CD4-positive, alpha-beta memory T cell (primary cell): ENCODE measurements around the gene HRCT1. TPM values are rescaled to one million over a fixed set of nuclear protein-coding genes. Genes with fewer than 3 reads are reported as not detected.

ENCODE experiments used
- polyA plus RNA-seq, 2 donors: library from polyadenylated mRNA; unstranded; fragments of 300-500 nt; fragmentation: Illumina TruSeq; gene quantifications; one replicate each; pipeline ENCODE4 v1.2.3, GENCODE V29; 2021
- total RNA-seq, 2 experiments: library from RNA; stranded (reverse); gene quantifications; one replicate each; pipeline ENCODE4 v1.2.3, GENCODE V29; 2021

HRCT1 gene
- total and polyA plus RNA-seq, 4 experiments from 2014 or later = not detected

Other genes starting within 250 kb of the HRCT1 start
- gene RMRP, start 248.2 kb upstream of the HRCT1 start, total RNA-seq = over 10,000 TPM; 18,678 to 21,585 TPM
- 10 to 100 TPM in 1 of 2 donors, not detected in 1; 54.3 TPM for gene RMRP, start 248.2 kb upstream of the HRCT1 start, polyA plus RNA-seq
- 10 to 100 TPM; 28.4 to 30.4 TPM for gene CCDC107, start 247.9 kb upstream of the HRCT1 start, total RNA-seq
- gene CCDC107, start 247.9 kb upstream of the HRCT1 start, polyA plus RNA-seq = 10 to 100 TPM; 90.5 to 92.5 TPM
- gene ARHGEF39, start 241.0 kb upstream of the HRCT1 start, total RNA-seq = not detected
- 1 to 10 TPM; 1.0 to 1.1 TPM for gene ARHGEF39, start 241.0 kb upstream of the HRCT1 start, polyA plus RNA-seq
- not detected for gene CA9, start 232.3 kb upstream of the HRCT1 start, total RNA-seq
- not detected for gene CA9, start 232.3 kb upstream of the HRCT1 start, polyA plus RNA-seq
- gene TPM2, start 216.3 kb upstream of the HRCT1 start, total RNA-seq = 10 to 100 TPM; 72.6 to 79.6 TPM
- under 1 TPM in 1 of 2 donors, not detected in 1; 0.79 TPM for gene TPM2, start 216.3 kb upstream of the HRCT1 start, polyA plus RNA-seq
- gene TLN1, start 174.0 kb upstream of the HRCT1 start, total RNA-seq = 100 to 1,000 TPM; 294 to 316 TPM
- gene TLN1, start 174.0 kb upstream of the HRCT1 start, polyA plus RNA-seq = 100 to 1,000 TPM in 1 of 2 donors, 10 to 100 TPM in 1; 13.7 to 137 TPM
- 10 to 100 TPM; 24.8 to 25.6 TPM for gene CREB3, start 173.5 kb upstream of the HRCT1 start, total RNA-seq
- 10 to 100 TPM; 45.0 to 59.7 TPM for gene CREB3, start 173.5 kb upstream of the HRCT1 start, polyA plus RNA-seq
- gene GBA2, start 157.0 kb upstream of the HRCT1 start, total RNA-seq = 10 to 100 TPM; 61.1 to 66.3 TPM
- gene GBA2, start 157.0 kb upstream of the HRCT1 start, polyA plus RNA-seq = 10 to 100 TPM; 16.3 to 27.1 TPM
- gene RGP1, start 156.9 kb upstream of the HRCT1 start, total RNA-seq = 10 to 100 TPM; 31.8 to 33.8 TPM
- gene RGP1, start 156.9 kb upstream of the HRCT1 start, polyA plus RNA-seq = 1 to 10 TPM; 6.1 to 9.9 TPM
- not detected for gene MSMP, start 151.9 kb upstream of the HRCT1 start, total RNA-seq
- gene MSMP, start 151.9 kb upstream of the HRCT1 start, polyA plus RNA-seq = 1 to 10 TPM in 1 of 2 donors, not detected in 1; 1.2 TPM
- gene NPR2, start 114.6 kb upstream of the HRCT1 start, total RNA-seq = 10 to 100 TPM; 15.8 to 15.9 TPM
- gene NPR2, start 114.6 kb upstream of the HRCT1 start, polyA plus RNA-seq = 1 to 10 TPM in 1 of 2 donors, under 1 TPM in 1; 0.97 to 3.3 TPM
- gene SPAG8, start 93.9 kb upstream of the HRCT1 start, total RNA-seq = 1 to 10 TPM; 5.6 to 5.7 TPM
- gene SPAG8, start 93.9 kb upstream of the HRCT1 start, polyA plus RNA-seq = 1 to 10 TPM; 1.0 to 1.7 TPM
- gene HINT2, start 91.2 kb upstream of the HRCT1 start, total RNA-seq = 10 to 100 TPM; 22.9 to 30.2 TPM
- gene HINT2, start 91.2 kb upstream of the HRCT1 start, polyA plus RNA-seq = 100 to 1,000 TPM in 1 of 2 donors, 10 to 100 TPM in 1; 75.4 to 111 TPM
- not detected for gene FAM221B, start 77.5 kb upstream of the HRCT1 start, total RNA-seq
- not detected for gene FAM221B, start 77.5 kb upstream of the HRCT1 start, polyA plus RNA-seq
- gene TMEM8B, start 77.0 kb upstream of the HRCT1 start, total RNA-seq = 10 to 100 TPM in 1 of 2 experiments, 1 to 10 TPM in 1; 7.4 to 10.5 TPM
- gene TMEM8B, start 77.0 kb upstream of the HRCT1 start, polyA plus RNA-seq = 1 to 10 TPM; 2.0 to 2.4 TPM
- gene OR13J1, start 35.8 kb upstream of the HRCT1 start, total RNA-seq = not detected
- gene OR13J1, start 35.8 kb upstream of the HRCT1 start, polyA plus RNA-seq = not detected
- not detected for gene SPAAR, start 3.3 kb downstream of the HRCT1 start, total RNA-seq
- gene SPAAR, start 3.3 kb downstream of the HRCT1 start, polyA plus RNA-seq = not detected
- gene OR2S2, start 52.0 kb downstream of the HRCT1 start, total RNA-seq = not detected
- not detected for gene OR2S2, start 52.0 kb downstream of the HRCT1 start, polyA plus RNA-seq
- gene RECK, start 130.7 kb downstream of the HRCT1 start, total RNA-seq = 10 to 100 TPM; 12.1 to 12.8 TPM
- 10 to 100 TPM; 15.9 to 26.9 TPM for gene RECK, start 130.7 kb downstream of the HRCT1 start, polyA plus RNA-seq
- 10 to 100 TPM; 17.0 to 18.9 TPM for gene GLIPR2, start 230.5 kb downstream of the HRCT1 start, total RNA-seq
- gene GLIPR2, start 230.5 kb downstream of the HRCT1 start, polyA plus RNA-seq = 100 to 1,000 TPM; 140 to 213 TPM